Transverse colon (tissue), 4 donors: Measurements from ENCODE around the gene NUDCD2. TPM values are rescaled to one million over a fixed set of nuclear protein-coding genes. Genes with fewer than 3 reads are reported as not detected.

Experiments
- DNase-seq: peaks from one replicate; pipeline ENCODE4 v3.0.0-alpha.2; 2019
- H3K27ac ChIP-seq, 4 donors: fragments of 200-600 bp; sonication (generic); 2 replicates each; pipeline ENCODE4 v1.5.1; 2016 to 2018; ENCODE audit warnings: inconsistent platforms in 4 of 4
- H3K27me3 ChIP-seq: fragments of 200-600 bp; sonication (generic); 2 replicates; pipeline ENCODE4 v1.5.1; 2017; ENCODE audit warnings: inconsistent platforms
- H3K36me3 ChIP-seq, 4 donors: fragments of 200-600 bp; sonication (generic); 2 replicates each; pipeline ENCODE4 v1.5.1; 2017 to 2019; ENCODE audit warnings: inconsistent platforms in 4 of 4
- H3K4me1 ChIP-seq, 4 donors: fragments of 200-600 bp; sonication (generic); 2 replicates each; pipeline ENCODE4 v1.5.1; 2017 to 2020; ENCODE audit warnings: inconsistent platforms in 4 of 4
- H3K4me3 ChIP-seq, 4 donors: fragments of 200-600 bp; sonication (generic); 1 replicate in 1 of 4; 2 replicates in 3 of 4; pipeline versions ENCODE4 v1.5.1 to v1.6.1; 2017 to 2019; ENCODE audit warnings: inconsistent platforms in 4 of 4
- H3K9me3 ChIP-seq, 2 donors: fragments of 200-600 bp; sonication (generic); 2 replicates each; pipeline ENCODE4 v1.5.1; 2017 to 2019; ENCODE audit warnings: inconsistent platforms in 2 of 2
- EP300 ChIP-seq: sonication (generic); formaldehyde crosslinking; IDR thresholded peaks from one replicate; pipeline ENCODE4 v1.6.1; 2017; ENCODE audit warnings: antibody characterized with exemption, low read depth
- POLR2A ChIP-seq: fragments of 450-650 bp; IDR thresholded peaks from one replicate; pipeline ENCODE4 v1.6.1; 2016; ENCODE audit warnings: antibody characterized with exemption, mild to moderate bottlenecking, moderate library complexity
- POLR2AphosphoS5 ChIP-seq, 3 donors: sonication (generic); formaldehyde crosslinking; IDR thresholded peaks; one replicate each; pipeline ENCODE4 v1.6.1; 2016; ENCODE audit warnings: antibody characterized with exemption in 3 of 3
- WGBS, 2 donors: methylation state at CpG; one replicate each; pipeline ENCODE4 v1.1.5; 2018; ENCODE audit warnings: low coverage in 1 of 2; 5-methylcytosine and 5-hydroxymethylcytosine counted together
- in situ Hi-C, 4 donors: fragments of 200-750 bp; cut with MboI; loops; one replicate each; pipeline versions ENCODE4 v1.15.0 to v1.15.1; 2017; ENCODE audit warnings: low sequenced_read_pairs in 3 of 4, low pct_ligation_motif_present in 1 of 4, low pct_unique_long_range_greater_than_20kb in 1 of 4
- intact Hi-C: fragments of 100-400 bp; cut with DNase I; formaldehyde crosslinking; loops from one replicate; pipeline ENCODE4 v1.15.1; 2023; ENCODE audit warnings: low total_unique reads
- total RNA-seq, 4 donors: library from RNA; depleted of rRNA; stranded (reverse); fragments of >200 nt; gene quantifications; one replicate each; pipeline ENCODE4 v1.1.0, GENCODE V29; 2016
- TF ChIP-seq, protein P1 (sequence below), 5 experiments: fragments of 200-600 bp in 3 of 5; fragments of 450-650 bp in 2 of 5; sonication (generic) in 3 of 5; IDR thresholded peaks; 1 replicate in 2 of 5; 2 replicates in 3 of 5; pipeline ENCODE4 v1.5.1; 2016 to 2017; ENCODE audit warnings: antibody characterized with exemption in 5 of 5, inconsistent platforms in 3 of 5, mild to moderate bottlenecking in 2 of 5, moderate library complexity in 1 of 5

The NUDCD2 gene, protein sequence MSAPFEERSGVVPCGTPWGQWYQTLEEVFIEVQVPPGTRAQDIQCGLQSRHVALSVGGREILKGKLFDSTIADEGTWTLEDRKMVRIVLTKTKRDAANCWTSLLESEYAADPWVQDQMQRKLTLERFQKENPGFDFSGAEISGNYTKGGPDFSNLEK
- 1 to 10 TPM; 1.5 to 6.2 (median 3.1) TPM for total RNA-seq

DNA sequence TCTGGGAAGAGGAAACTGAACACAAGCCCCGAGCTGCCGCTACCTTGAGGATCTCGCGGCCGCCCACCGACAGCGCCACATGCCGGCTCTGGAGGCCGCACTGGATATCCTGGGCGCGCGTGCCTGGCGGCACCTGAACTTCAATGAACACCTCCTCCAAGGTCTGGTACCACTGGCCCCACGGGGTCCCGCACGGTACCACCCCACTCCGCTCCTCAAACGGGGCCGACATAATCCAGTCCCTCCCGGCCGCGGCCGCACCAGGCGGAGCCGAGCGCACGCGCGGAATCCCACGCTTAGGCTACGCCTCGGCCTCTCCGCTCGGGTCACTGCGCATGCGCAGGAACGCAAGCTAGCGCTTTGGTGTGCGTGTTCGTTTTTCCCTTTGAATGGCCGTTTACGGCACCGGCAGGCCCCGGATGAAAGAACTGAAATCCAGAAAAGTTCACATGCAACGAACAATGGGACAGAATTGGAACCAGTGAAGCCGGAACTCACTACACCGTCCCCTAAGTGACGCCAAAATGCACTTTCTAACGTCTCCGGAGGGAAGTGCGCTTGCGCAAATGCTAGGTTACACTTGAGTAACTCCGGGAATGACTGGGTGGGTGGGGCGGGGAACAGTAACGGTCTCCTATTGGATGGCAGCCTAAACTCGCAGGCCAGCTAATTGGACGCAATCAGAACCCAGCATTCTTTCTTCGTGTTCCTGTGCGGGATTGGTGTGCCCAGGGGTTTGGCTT lies at the start of gene NUDCD2:
Gene NUDCD2 (minus strand): TSS at position 284 of the 743 bp plus-strand sequence. CDS start 52 bp downstream, at position 232.
- Histone ChIP-seq H3K4me1 (peaks cover 14 to 36% (median 25%) of the 10 kb centered on the region in 4 donors), H3K36me3 (peaks cover 0 to 10% (median under 1%) of the 10 kb centered on the region in 4 donors), H3K9me3 (no peaks in the 10 kb centered on the region), H3K4me3 (peak within 1 kb of the TSS; percentile 65 to 78 (median 68)), H3K27me3 (no peaks in the 10 kb centered on the region), H3K27ac (peak within 1 kb of the TSS; percentile 95 to 96 (median 95))
- DNase-seq: peak; percentile 94
- WGBS, 2 donors: 0 to 1% methylated on average over 8 to 37 of the region's 59 CpGs
- in situ Hi-C loops: loop anchor here in 1 of 4 donors (10.0 kb wide), 1 partner anchor 45 kb away; the partner anchor contains the start of gene MAT2B
- TF ChIP-seq, protein P1, sequence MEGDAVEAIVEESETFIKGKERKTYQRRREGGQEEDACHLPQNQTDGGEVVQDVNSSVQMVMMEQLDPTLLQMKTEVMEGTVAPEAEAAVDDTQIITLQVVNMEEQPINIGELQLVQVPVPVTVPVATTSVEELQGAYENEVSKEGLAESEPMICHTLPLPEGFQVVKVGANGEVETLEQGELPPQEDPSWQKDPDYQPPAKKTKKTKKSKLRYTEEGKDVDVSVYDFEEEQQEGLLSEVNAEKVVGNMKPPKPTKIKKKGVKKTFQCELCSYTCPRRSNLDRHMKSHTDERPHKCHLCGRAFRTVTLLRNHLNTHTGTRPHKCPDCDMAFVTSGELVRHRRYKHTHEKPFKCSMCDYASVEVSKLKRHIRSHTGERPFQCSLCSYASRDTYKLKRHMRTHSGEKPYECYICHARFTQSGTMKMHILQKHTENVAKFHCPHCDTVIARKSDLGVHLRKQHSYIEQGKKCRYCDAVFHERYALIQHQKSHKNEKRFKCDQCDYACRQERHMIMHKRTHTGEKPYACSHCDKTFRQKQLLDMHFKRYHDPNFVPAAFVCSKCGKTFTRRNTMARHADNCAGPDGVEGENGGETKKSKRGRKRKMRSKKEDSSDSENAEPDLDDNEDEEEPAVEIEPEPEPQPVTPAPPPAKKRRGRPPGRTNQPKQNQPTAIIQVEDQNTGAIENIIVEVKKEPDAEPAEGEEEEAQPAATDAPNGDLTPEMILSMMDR (IDR thresholded peaks at IDR 0.05): peak in 2 of 5 experiments; percentile 14 to 39
- TF ChIP-seq EP300: no peak
- peak; percentile 65 to 93 (median 93) for TF ChIP-seq POLR2AphosphoS5 (IDR thresholded peaks at IDR 0.05)
- TF ChIP-seq POLR2A: peak; percentile 89
- intact Hi-C loops: no loop called here

DNA sequence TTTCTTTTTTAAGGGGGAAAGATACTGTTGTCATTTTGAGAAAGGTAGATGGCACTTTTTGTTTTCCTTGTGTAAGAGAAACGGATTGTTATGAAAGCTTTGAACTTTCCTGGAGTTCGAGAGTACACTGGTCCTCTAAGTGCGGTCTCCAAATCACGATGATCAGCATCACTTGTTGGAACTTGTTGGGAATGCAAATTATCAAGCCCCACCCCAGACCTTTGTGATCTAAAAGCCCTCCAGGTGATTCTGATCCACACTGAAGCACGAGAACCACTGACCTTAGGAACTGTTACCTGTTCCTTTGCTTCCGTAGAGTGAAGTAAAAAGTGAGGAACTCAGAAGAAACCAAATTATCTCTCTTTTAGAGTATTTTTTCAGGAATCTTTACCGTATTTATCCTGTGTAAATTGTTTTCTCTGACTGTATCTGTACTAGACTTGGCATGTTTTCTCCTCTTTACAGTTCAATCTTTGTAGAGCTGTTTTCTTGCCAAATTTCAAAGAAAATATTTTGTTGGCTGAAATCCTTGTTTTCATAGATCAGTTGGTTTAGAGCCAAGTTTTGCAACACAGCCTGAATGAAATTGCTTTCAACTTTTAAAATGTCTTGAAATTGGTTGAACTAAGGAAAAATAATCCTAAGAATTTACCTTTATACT lies 49.5 kb upstream of the NUDCD2 start:
- TF ChIP-seq, protein P1 (IDR thresholded peaks at IDR 0.05): no peak
- TF ChIP-seq EP300: no peak
- no peak for TF ChIP-seq POLR2AphosphoS5 (IDR thresholded peaks at IDR 0.05)
- no peak for TF ChIP-seq POLR2A
- H3K4me3 ChIP-seq: peak overlapping the region in 2 of 4 donors; percentile 0 to 88
- H3K9me3 ChIP-seq: no peaks in the 10 kb centered on the region
- intact Hi-C loops: no loop called here
- 12 to 14% methylated on average over 5 to 7 of the region's 7 CpGs for WGBS, 2 donors
- in situ Hi-C loops: loop anchor here in 1 of 4 donors (10.0 kb wide), 1 partner anchor 55 kb away; no protein-coding TSS in a partner anchor
- H3K27me3 ChIP-seq: no peaks in the 10 kb centered on the region
- peak overlapping the region; percentile 99 to 100 (median 99) for H3K27ac ChIP-seq
- DNase-seq: peak; percentile 39
- H3K4me1 ChIP-seq: peaks cover 29 to 66% (median 34%) of the 10 kb centered on the region in 4 donors
- peaks cover 0 to 24% (median 12%) of the 10 kb centered on the region in 4 donors for H3K36me3 ChIP-seq

DNA sequence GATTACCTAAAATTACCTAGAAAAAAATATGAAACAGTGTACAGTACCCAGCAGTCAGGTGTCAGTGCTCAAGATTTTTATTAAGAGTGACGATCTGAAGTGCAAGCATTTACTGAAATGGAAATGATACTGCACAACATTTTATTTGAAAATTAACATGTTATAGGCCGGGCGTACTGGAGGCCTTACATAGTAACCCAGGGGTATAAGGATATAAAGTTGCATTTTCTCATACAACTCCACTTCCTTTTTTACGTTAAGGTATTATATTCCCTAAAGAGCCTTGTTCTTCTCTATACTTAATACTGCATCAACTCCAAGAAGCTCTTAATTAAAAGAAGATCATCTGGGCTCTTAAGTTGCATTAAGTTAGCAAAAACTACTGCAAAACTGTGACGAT lies 48.9 kb upstream of the NUDCD2 start:
- Histone ChIP-seq H3K4me1 (peaks cover 29 to 71% (median 34%) of the 10 kb centered on the region in 4 donors), H3K27ac (peak overlapping the region; percentile 99 to 100 (median 99)), H3K9me3 (no peaks in the 10 kb centered on the region), H3K36me3 (peaks cover 0 to 18% (median 9%) of the 10 kb centered on the region in 4 donors), H3K27me3 (no peaks in the 10 kb centered on the region), H3K4me3 (peak overlapping the region in 2 of 4 donors; percentile 0 to 88)
- intact Hi-C loops: no loop called here
- in situ Hi-C loops: loop anchor here in 1 of 4 donors (10.0 kb wide), 1 partner anchor 54 kb away; no protein-coding TSS in a partner anchor
- DNase-seq: no peak
- no peak for TF ChIP-seq POLR2A
- no peak for TF ChIP-seq POLR2AphosphoS5 (IDR thresholded peaks at IDR 0.05)
- TF ChIP-seq, protein P1 (IDR thresholded peaks at IDR 0.05): no peak
- no peak for TF ChIP-seq EP300
- 16 to 25% methylated on average over 5 of the region's 5 CpGs for WGBS, 2 donors
